GM20431 (cell line): Measurements from ENCODE around the gene IFNL3.
"Not testable (repeated sequence)": the region's sequence is repeated elsewhere in the genome, so short reads cannot be mapped to it uniquely, and the experiment has no call there.

Source experiments
- in situ Hi-C: fragments of 300-500 bp; cut with MseI, MboI; formaldehyde crosslinking; loops from one replicate; pipeline ENCODE4 v1.15.0; 2020; ENCODE audit warnings: low sequenced_read_pairs; ENCODE audit not compliant: unreplicated experiment

Gene IFNL3

DNA sequence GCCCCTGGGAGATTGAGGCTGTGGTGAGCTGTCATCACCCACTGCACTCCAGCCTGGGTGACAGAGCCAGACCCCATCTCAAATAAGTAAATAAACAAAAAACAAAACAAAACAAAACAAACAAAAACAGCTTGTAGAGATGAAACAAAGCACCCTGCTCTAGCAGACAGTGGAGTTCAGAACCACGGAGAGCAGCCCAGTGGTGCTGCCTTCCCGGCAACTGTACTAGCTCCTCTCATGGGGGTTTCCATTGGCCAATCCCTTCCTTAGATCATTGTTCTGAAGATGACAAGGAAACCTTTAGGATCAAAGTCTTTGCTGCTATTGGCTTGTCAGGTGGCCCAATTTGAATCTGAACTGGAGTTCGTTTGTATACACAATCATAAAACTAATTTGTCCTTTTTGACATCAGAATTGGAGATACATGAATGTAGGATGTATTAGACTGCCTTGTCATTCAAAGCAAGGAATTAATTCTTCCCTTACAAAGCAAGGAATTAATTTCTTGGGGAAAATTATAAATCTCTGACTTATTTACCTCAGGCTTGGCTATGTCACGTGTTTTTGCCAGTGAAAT is 21.0 kb downstream of the IFNL3 start:
- in situ Hi-C loops = no loop called here

DNA sequence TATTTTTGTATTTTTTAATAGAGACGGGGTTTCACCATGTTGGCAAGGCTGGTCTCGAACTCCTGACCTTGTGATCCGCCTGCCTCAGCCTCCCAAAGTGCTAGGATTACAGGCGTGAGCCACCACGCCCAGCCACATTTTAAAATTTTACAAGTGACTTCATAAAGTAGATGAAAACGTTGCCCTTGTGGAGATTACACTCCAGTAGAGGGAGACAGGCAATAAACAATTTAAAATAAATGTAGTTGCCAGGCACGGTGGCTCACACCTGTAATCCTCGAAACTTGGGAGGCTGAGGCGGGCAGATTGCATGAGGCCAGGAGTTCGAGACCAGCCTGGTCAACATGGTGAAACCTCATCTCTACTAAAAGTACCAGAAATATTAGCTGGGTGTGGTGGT is 25.7 kb downstream of the IFNL3 start:
- in situ Hi-C loops = not testable (repeated sequence)

DNA sequence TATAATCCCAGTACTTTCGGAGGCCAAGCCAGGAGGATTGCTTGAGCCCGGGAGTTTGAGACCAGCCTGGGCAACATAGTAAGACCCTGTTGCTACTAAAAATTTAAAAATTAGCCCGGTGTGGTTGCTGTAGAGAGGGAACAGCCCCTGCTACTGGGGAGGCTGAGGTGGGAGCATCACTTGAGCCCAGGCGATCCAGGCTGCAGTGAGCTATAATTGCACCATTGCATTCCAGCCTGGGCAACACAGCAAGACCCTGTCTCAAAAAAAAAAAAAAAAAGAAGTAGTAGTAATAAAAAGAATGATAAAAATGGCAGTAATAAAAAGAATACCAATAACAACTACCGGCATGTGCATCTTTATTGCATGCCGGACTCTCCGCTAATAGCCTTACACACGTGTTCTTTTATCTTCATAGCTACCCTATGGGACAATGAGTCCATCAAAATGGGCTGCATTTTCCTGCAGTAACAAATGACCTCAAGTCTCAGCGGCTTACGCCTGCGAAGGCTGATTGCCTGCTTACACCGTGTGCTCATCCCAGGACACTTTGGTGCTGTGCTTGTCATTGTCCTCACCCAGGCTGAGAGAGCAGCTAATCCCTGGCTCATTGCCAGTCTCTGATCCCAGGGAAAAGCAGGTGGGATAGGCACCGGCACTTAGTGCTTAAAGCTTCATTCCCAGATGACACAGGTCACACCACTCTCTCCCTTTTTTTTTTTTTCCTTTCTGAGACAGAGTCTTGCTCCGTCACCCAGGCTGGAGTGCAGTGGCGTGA is 26.4 kb downstream of the IFNL3 start:
- in situ Hi-C loops = no loop called here

DNA sequence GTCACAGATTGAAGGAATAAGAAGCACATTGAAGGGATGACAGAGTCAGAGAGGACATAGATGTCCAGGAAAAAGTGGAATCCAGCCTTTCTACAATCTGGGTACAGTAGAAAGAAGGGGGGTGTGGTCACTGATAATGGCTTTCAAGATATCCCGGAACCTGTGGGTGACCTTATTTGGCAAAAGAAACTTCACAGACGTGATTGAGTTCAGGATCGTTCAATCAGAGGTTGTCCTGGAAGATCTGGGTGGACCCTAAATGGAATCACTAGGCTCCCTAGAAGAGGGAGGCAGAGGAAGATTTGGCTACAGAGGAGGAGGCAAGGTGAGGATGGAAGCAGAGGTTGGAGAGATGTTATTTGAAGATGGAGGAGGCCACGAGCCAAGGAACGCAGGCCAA is 27.7 kb downstream of the IFNL3 start:
- in situ Hi-C loops = no loop called here

DNA sequence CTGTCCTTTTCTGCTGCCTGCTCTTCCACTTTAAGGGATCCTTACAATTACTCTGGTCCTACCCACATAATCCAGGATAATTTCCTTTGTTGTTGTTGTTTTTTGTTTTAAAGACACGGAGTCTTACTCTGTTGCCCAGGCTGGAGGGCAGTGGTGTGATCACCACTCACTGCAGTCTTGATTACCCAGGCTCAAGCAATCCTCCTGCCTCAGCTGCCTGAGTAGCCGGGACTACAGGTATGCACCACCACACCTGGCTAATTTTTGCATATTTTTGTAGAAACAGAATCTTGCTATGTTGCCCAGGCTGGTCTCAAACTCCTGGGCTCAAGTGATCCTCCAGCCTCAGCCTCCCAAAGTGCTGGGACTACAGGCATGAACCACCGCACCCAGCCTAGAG is 29.5 kb downstream of the IFNL3 start:
- in situ Hi-C loops = not testable (repeated sequence)

DNA sequence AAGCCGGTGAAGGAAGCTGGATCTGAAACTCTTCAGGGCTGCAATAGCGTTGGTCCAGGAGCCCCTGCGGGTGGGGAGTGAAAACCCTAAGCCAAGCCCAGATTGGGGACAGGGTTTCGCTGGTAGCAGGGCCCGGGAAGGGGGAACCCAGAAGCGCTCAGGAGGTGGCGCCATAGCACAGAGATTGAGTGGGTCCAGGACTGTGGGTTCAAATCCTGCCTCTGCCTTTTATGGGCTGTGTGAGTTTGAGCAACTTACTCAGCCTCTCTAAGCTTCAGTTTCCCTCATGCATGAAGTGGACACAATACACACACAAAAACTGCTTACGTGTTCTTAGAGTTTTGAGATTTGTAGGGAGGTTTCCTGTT is 32.4 kb downstream of the IFNL3 start:
- in situ Hi-C loops = no loop called here

DNA sequence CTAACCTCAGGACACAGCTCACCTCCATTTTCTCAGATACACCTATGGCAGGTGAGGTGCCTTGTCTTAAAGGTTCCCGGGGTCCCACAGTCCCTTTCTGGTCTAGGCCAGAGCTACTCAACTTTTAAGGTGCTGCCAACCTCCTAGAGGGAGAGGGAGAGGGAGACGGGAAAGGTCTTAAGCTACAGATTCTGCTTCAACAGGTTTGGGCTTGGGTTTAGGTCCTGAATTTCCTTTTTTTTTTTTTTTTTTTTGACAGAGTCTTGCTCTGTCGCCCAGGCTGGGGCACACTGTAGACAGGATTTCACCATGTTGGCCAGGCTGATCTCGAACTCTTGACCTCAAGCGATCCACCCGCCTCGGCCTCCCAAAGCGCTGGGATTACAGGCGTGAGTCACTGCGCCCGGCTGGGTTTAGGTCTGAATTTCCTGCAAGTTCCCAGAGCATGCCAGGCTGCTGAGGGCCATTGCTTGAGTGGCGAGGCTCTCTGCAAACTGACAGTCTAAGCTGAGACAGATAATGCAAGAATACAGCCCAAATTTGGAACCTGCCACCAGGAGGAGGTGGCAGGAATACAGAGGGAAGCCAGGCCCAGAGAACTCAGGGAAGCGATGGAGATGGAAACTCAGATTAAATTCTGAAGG is 33.0 kb downstream of the IFNL3 start:
- in situ Hi-C loops = no loop called here

DNA sequence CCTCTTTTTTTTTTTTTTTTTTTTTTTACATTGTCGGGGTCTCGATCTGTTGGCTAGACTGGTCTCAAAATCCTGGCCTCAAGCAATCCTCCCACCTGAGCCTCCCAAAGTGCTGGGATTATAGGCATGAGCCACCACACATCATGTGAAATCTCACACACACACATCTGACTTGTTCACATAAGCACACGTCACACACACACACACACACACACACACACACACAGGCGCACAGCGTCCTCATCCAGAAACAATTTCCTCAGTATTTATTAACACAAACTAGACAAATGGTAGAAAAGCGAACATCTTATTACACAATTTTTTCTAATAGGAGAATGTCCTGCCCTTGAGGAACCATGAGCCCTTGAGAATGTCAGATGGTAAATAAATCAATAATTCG is 35.6 kb downstream of the IFNL3 start:
- in situ Hi-C loops = no loop called here

DNA sequence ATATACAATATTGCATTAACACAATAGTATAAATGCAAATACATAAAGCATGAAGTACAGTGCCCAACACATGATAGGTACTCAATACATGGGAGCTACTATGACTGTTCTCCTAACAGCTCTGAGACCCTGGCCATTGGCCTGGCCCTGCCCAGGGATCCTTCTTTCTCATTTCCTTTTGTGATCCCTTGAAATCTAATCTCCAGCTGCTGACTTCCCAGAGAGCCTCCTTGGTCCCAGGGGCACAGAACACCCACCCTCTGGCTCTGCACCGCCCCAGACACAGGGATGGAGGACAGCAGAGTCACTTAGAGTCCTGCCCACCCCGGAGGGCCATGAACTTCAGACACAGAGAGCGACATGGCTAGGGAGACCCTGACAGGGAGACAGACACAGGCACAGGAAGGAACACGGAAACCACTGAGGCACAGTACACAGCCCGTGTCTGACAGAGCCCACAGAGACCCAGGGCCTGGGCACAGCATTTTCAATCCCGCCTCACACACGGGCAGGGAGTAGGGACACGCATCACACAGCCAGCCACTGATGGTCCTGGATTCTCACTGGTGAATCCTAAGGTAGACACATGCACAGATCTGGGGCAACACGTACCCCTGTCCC is 36.5 kb downstream of the IFNL3 start:
- in situ Hi-C loops = no loop called here

DNA sequence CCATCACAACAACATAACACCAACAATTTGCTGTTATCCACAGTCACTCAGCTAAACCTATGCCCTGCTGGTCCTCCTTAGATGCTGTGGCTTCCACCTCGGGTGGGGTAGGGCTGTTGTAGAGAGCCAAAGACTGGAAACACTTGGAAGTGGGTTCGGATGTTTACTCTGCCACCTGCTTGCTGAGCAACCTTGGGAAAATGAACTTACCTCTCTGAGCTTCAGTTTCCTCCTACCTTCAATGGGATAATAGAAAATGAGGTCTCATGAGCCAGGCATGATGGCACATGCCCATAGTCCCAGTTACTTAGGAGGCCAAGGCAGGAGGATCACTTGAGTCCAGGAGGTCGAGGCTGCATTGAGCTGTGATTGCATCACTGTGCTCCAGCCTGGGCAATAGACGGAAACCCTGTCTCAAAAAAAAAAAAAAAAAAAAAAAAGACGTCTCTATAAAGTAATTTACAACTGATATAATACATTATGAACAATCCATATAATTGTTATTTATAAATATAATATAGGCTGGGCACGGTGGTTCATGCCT is 37.4 kb downstream of the IFNL3 start:
- in situ Hi-C loops = no loop called here

DNA sequence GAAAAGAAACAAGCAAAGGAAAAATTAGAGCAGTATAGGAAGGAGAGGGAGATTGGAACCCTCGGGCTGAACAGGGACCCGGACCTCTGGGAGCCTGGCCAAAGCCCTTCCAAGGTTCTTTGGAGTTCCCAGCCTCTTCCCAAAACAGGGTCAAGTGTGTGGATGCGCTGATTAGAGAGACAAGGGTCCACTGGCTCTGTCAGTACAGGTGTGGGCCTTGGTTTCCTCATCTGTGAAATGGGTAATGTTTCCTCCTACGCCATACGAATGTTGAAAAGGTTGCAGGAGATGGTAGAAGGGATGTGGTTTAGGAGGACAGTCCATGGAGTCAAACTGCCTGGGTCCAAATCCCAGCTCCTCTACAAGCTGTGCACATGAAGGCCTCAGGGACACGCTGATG is 38.7 kb downstream of the IFNL3 start:
- in situ Hi-C loops = no loop called here

DNA sequence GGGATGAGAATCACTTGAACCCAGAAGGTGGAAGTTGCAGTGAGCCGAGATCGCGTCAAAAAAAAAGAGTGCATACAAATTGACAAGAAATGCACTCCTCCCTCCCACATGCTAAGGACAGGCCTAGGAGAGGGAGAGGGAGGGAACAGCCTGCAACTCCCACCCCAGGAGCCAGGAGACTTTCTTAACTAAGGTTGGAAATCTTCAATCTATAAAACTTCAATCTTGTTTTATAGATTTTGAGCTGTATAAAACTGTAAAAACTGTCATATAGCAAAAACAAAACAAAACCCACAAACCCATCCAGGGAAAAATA is 39.4 kb downstream of the IFNL3 start:
- in situ Hi-C loops = no loop called here

DNA sequence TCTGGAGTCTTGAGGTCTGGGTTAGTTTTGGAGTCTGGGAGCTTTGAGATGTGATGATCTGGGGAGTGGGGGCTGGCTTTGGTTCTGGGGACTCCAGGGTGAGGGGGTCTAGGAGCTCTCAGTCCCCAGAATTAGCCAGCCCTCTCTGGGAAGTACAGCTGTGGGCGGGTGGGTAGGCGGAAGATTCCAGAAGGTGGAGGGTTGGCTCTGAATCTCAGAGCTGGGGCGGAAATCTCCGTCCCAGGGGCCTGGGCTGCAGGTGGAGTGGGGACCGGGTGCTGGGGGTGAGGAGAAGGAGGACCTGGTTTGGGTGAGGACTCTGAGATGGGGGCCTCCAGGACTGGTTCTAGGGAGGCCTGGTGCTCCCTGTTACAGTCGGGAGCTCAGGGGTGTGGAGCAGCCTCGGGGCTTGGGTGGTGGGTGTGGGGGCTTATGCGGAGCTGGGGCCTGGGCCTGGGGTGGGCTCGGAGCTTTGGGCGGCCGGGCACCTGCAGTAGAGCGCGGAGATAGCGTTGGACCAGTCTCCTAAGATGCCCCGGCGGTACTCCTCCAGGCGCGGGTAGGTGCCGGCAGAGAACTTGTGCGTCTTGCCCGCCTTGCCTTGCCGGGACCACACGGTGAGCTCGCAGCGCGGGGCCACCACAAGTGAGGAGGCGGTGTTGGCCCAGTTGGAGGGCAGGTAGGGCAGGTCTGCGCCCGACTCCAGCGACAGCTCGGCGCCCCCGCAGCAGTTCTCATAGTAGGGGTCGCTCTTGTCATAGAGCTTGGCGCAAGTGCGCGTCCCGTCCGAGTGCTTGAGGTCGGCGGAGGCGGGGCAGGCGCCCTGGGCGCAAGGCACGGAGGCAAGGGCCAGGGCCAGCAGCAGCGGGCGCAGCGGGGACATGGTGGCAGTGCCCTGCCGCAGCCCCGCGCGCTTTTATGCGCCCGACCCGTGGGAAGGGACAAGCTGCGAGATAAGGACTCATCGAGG is 41.1 kb downstream of the IFNL3 start, which contains the start of gene SYCN:
TSS of gene SYCN (minus strand) at position 892 of the 970 bp plus-strand sequence. CDS start at position 883, 9 bp downstream.
- in situ Hi-C loops = no loop called here

DNA sequence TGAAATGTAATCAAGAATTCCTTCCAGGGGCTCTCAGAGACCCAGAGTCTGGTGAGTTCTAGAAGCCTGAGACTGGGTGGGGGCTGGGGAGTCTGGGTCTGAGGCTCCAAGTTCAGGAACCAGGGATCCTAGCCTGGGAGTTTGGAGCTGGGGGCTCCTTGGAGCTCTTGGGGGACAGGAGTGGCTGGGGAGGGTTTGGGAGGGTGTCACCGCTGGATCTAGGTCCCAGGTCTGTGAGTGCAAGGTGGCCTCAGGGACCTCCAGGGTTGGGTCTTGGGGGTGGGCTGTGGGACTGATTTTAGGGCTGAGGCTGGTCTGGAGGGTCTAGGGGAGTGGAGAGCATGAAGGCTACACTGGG is 41.8 kb downstream of the IFNL3 start:
- in situ Hi-C loops = no loop called here

DNA sequence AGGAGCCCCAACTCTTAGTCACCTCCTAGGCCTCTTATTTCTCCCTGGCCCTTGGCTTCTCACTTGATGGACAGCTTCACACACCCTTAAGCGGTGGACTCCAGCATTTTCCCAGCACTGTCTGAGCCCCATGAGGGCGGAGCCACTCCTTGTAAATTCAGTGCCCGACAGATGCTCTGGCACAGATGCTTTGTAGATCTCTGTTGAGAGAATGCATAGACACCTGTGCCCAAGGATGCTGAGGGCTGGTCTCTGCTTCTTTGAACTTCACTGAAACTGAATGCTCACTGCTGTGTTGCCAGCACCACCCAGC is 44.0 kb downstream of the IFNL3 start:
- in situ Hi-C loops = no loop called here

DNA sequence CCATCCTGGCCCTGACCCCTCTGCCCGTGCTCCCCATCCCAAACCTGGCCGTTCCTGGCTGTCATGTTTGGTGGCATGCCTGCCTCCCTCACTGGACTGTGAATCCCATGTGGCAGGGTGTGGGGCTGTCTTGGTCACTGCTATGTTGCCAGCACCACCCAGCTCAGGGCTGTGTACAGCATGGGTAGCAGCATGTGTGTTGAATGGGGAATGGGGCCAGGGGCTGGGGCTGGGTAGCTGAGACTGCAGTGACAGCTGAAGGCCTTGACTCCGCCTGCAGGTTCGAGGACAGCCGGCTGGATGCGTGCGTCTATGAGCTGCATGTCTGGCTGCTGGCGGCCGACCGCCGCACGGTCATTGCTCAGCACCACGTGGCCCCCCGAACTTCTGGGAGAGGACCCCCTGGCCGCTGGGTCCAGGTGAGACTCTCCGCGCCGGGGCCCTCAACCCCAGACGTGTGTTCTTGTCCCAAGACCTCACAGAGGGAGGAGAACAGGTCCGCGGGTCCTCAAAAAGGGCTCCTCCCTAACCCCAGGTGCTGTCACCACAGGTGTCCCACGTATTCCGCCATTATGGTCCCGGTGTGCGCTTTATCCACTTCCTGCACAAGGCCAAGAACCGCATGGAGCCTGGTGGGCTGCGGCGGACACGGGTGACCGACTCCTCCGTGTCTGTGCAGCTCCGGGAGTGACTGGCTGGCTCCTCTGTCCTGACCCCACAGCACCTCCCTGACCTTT is 44.6 kb downstream of the IFNL3 start:
- in situ Hi-C loops = no loop called here

DNA sequence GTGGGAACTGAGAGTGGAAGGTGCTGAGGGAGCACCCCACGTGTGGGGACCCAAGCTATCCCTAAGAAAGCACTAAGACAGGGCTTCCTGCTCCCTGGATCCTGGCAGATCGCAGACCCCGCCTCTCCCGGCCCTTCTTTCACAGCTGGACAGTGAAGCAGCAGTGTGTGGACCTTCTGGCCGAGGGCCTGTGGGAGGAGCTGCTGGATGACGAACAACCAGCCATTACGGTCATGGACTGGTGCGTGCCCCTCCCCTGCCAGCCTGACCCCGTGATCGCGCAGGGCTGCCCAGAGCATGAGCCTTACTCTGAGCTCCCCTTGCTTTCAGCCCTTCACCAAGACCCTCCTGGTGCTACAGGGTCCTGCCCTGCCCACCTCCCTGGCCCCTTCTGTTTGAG is 45.8 kb downstream of the IFNL3 start:
- in situ Hi-C loops = no loop called here

DNA sequence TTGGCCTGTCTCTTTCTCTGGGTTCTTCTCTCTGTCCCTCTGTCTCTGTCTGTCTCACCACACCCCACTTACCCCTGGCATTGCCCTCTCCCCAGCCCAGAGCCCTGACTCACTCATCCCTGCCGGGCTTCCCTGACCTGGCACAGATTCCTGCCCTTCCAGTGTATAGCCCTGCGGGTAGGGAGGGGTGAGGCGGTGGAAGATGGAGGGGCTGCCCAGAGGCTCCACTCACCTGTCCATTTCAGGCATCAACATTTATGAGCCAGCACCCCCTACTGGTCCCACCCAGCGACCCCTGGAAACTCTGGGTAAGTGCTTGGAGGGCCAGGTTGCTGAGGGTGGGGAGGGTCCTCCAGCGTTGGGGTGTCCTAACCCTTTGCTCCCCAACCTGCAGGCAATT is 47.0 kb downstream of the IFNL3 start:
- in situ Hi-C loops = no loop called here

DNA sequence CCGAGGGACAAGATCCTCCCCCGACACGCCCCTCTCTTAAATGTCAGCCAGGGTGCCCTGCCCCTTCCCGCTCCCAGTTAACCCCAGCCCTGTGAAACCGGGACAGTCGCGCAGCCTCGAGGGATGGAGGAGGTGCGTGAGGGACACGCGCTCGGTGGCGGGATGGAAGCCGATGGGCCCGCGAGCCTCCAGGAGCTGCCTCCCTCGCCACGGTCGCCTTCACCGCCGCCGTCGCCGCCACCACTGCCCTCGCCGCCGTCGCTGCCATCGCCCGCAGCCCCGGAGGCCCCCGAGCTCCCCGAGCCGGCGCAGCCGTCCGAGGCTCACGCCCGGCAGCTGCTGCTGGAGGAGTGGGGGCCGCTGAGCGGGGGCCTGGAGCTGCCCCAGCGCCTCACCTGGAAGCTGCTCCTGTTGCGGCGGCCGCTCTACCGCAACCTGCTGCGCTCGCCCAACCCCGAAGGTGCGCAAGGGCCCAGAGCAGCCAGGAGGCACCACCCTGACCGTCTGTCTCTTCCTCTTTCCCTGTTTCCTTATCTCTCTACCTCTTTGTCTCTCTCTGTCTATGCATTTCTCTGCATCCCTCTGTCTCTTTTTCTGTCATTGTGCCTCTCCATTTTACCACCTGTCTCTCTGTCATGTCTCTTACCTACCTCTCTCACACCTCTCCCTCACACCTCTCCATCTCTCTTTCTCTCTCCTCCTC is 47.8 kb downstream of the IFNL3 start, which contains the start of gene NCCRP1:
TSS of gene NCCRP1 (plus strand) at position 105 of the 703 bp plus-strand sequence. CDS start at position 124, 19 bp downstream.
- in situ Hi-C loops = no loop called here
